ENCODE measurements around the gene CHRNE. TPM values are rescaled to one million over a fixed set of nuclear protein-coding genes. Genes with fewer than 3 reads are reported as not detected.

Gene CHRNE
- total and polyA plus RNA-seq, 2 of the 13 experiments (the other 11 are each of a cell fraction or from before 2014, with no cell fraction given): 0.53 to 0.59 TPM

DNA sequence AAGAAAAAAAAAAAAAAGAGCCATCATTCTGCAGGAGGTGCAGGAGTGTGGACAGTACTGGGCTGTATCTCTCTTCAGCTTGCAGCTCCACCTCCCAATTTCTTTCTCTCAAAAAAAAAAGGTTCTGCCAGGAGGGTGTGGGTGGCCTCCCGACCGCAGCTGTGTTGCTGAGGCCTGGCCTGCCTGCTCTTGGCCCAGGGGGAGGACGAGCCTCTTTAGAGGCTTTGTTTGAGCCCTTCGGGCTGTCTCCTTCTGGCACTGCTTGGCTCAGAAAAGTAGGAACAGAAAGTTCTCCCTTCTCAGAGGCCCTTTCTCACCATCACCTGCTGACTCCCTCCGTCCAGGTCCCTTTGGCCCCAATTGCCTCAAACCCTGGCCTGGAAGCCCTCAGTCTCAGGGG, 25.8 kb downstream of the CHRNE start:
- 89% methylated on average over 5 of the region's 5 CpGs for WGBS (ENCODE audit: low lambda C conversion rate)
- in situ Hi-C loops (cut with HindIII; ENCODE audit: extremely low pct_ligation_motif_present, low pct_unique_long_range_greater_than_20kb): no loop called here
- Histone ChIP-seq H3K9ac (ENCODE audit: insufficient read depth, low read depth, low read length) (no peak overlapping the region), H3K4me1 (ENCODE audit: insufficient read depth, low read length) (no peaks in the 10 kb centered on the region), H3K4me2 (ENCODE audit: low read depth, low read length) (no peak overlapping the region), H3K36me3 (replicated peaks in 1 of 2; ENCODE audit: control insufficient read depth in 1 of 2, insufficient read depth in 2 of 2, low read length in 2 of 2) (peaks cover 12 to 52% of the 10 kb centered on the region in 2 experiments; a peak in 4 of 5 replicates), H3K27ac (ENCODE audit: extremely low read length, insufficient read depth, low read length) (no peak overlapping the region), H3K9me3 (ENCODE audit: low read length) (no peaks in the 10 kb centered on the region), H2AFZ (ENCODE audit: low read length) (no peak overlapping the region), H3K27me3 (ENCODE audit: control insufficient read depth in 1 of 2, insufficient read depth in 2 of 2, low read length in 2 of 2) (no peaks in the 10 kb centered on the region), H3K79me2 (ENCODE audit: insufficient read depth, low read length) (peaks cover 5% of the 10 kb centered on the region), H3K4me3 (replicated peaks in 1 of 3; ENCODE audit: insufficient read depth in 1 of 3, low read depth in 2 of 3, low read length in 3 of 3) (no peak overlapping the region), H4K20me1 (ENCODE audit: insufficient read depth, low read length) (no peaks in the 10 kb centered on the region)
- no peak for ATAC-seq
- ChIA-PET POLR2A (no interaction called here), CTCF (ENCODE audit: low intra/inter-chr PET ratio, low total read pairs) (no interaction called here)
- FAIRE-seq: no peak
- DNase-seq (ENCODE audit: low spot score): no peak
- intact Hi-C loops (cut with micrococcal nuclease; ENCODE audit: unreplicated experiment): no loop called here
- BruUV-seq (replicated peaks): no TSS peak
- no peak for TF ChIP-seq SAFB2 (CRISPR knock-in tag; IDR thresholded peaks at IDR 0.05; ENCODE audit: borderline replicate concordance, low read depth)
- no peak for TF ChIP-seq KLF16 (CRISPR knock-in tag; IDR thresholded peaks at IDR 0.05)
- TF ChIP-seq, protein P1, sequence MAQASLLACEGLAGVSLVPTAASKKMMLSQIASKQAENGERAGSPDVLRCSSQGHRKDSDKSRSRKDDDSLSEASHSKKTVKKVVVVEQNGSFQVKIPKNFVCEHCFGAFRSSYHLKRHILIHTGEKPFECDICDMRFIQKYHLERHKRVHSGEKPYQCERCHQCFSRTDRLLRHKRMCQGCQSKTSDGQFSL (CRISPR knock-in tag; IDR thresholded peaks at IDR 0.05): no peak
- no peak for TF ChIP-seq AKAP8 (CRISPR knock-in tag; IDR thresholded peaks at IDR 0.05)
- TF ChIP-seq NKX3-1 (CRISPR knock-in tag; IDR thresholded peaks at IDR 0.05): no peak
- TF ChIP-seq PRPF4 (IDR thresholded peaks at IDR 0.05; ENCODE audit: low read depth, low read length, poor library complexity, severe bottlenecking): no peak
- no peak for TF ChIP-seq ZMAT3 (CRISPR knock-in tag; conservative IDR thresholded peaks at IDR 0.05)
- TF ChIP-seq, protein P2, sequence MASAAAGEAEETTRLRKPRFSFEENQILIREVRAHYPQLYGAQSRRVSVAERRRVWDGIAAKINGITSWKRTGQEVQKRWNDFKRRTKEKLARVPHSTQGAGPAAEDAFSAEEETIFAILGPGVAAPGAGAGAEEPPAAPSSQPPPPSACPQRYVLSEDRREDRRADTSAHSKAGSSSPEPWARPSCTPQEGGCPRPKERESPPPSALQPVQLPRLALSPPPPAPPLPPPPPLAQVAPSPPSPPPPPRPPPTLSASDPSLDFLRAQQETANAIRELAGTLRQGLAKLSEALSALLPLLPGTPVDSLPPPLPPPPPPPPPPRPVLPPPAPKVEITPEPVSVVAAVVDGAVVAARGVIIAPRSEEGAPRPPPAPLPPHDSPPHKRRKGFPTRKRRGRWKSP (CRISPR knock-in tag; IDR thresholded peaks at IDR 0.05): no peak
- no peak for TF ChIP-seq ZSCAN31 (CRISPR knock-in tag; IDR thresholded peaks at IDR 0.05; ENCODE audit: low read depth)
- TF ChIP-seq TSC22D2 (CRISPR knock-in tag; IDR thresholded peaks at IDR 0.05; ENCODE audit: borderline replicate concordance): no peak
- TF ChIP-seq, protein P3, sequence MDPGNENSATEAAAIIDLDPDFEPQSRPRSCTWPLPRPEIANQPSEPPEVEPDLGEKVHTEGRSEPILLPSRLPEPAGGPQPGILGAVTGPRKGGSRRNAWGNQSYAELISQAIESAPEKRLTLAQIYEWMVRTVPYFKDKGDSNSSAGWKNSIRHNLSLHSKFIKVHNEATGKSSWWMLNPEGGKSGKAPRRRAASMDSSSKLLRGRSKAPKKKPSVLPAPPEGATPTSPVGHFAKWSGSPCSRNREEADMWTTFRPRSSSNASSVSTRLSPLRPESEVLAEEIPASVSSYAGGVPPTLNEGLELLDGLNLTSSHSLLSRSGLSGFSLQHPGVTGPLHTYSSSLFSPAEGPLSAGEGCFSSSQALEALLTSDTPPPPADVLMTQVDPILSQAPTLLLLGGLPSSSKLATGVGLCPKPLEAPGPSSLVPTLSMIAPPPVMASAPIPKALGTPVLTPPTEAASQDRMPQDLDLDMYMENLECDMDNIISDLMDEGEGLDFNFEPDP (CRISPR knock-in tag; conservative IDR thresholded peaks at IDR 0.05): no peak
- no peak for TF ChIP-seq NFYB (CRISPR knock-in tag; IDR thresholded peaks at IDR 0.05)
- TF ChIP-seq, protein P4, sequence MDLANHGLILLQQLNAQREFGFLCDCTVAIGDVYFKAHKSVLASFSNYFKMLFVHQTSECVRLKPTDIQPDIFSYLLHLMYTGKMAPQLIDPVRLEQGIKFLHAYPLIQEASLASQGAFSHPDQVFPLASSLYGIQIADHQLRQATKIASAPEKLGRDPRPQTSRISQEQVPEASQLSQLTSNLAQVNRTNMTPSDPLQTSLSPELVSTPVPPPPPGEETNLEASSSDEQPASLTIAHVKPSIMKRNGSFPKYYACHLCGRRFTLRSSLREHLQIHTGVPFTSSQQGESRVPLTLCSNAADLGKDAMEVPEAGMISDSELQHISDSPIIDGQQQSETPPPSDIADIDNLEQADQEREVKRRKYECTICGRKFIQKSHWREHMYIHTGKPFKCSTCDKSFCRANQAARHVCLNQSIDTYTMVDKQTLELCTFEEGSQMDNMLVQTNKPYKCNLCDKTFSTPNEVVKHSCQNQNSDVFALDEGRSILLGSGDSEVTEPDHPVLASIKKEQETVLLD (CRISPR knock-in tag; IDR thresholded peaks at IDR 0.05; ENCODE audit: low read depth): no peak
- TF ChIP-seq, protein P5, sequence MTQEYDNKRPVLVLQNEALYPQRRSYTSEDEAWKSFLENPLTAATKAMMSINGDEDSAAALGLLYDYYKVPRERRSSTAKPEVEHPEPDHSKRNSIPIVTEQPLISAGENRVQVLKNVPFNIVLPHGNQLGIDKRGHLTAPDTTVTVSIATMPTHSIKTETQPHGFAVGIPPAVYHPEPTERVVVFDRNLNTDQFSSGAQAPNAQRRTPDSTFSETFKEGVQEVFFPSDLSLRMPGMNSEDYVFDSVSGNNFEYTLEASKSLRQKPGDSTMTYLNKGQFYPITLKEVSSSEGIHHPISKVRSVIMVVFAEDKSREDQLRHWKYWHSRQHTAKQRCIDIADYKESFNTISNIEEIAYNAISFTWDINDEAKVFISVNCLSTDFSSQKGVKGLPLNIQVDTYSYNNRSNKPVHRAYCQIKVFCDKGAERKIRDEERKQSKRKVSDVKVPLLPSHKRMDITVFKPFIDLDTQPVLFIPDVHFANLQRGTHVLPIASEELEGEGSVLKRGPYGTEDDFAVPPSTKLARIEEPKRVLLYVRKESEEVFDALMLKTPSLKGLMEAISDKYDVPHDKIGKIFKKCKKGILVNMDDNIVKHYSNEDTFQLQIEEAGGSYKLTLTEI (CRISPR knock-in tag; conservative IDR thresholded peaks at IDR 0.05): no peak
- TF ChIP-seq FOXC1 (CRISPR knock-in tag; IDR thresholded peaks at IDR 0.05; ENCODE audit: borderline replicate concordance): no peak
- TF ChIP-seq ATRX (CRISPR knock-in tag; IDR thresholded peaks at IDR 0.05; ENCODE audit: borderline replicate concordance): no peak
- TF ChIP-seq YY1 (IDR thresholded peaks at IDR 0.05; ENCODE audit: insufficient read depth, insufficient replicate concordance, low read depth, low read length): no peak
- TF ChIP-seq HDAC1 (CRISPR knock-in tag; IDR thresholded peaks at IDR 0.05): no peak
- TF ChIP-seq MIER3 (CRISPR knock-in tag; IDR thresholded peaks at IDR 0.05; ENCODE audit: borderline replicate concordance): no peak
